Loucy (cell line): ENCODE results near the gene QPCTL.

Experiments
- H2AFZ ChIP-seq: fragments of 200-600 bp; sonication (generic); 2 replicates; pipeline ENCODE4 v1.6.0; 2016; ENCODE audit warnings: antibody characterized with exemption, mild to moderate bottlenecking, low read length, moderate library complexity
- H3F3A ChIP-seq: fragments of 200-600 bp; 2 replicates; pipeline ENCODE4 v1.6.0; 2016; ENCODE audit warnings: antibody characterized with exemption, low read depth, mild to moderate bottlenecking
- H3K27me3 ChIP-seq: fragments of 200-600 bp; sonication (generic); 2 replicates; pipeline ENCODE4 v1.6.1; 2014; ENCODE audit warnings: low read length, mild to moderate bottlenecking; ENCODE audit not compliant: insufficient read depth, poor library complexity, severe bottlenecking
- H3K36me3 ChIP-seq: fragments of 200-600 bp; sonication (generic); 2 replicates; pipeline ENCODE4 v1.6.1; 2016; ENCODE audit warnings: low read length; ENCODE audit not compliant: insufficient read depth
- H3K4me1 ChIP-seq: fragments of 200-600 bp; sonication (generic); 2 replicates; pipeline ENCODE4 v1.5.1; 2014; ENCODE audit warnings: low read length, mild to moderate bottlenecking; ENCODE audit not compliant: insufficient read depth, poor library complexity, severe bottlenecking
- H3K4me2 ChIP-seq: fragments of 200-600 bp; sonication (generic); 2 replicates; pipeline ENCODE4 v1.6.0; 2014; ENCODE audit warnings: antibody characterized with exemption, low read length, low read depth, mild to moderate bottlenecking; ENCODE audit not compliant: poor library complexity, severe bottlenecking
- H3K4me3 ChIP-seq: fragments of 200-600 bp; sonication (generic); 2 replicates; pipeline ENCODE4 v1.5.1; 2014; ENCODE audit warnings: low read length, mild to moderate bottlenecking, mixed read lengths; ENCODE audit not compliant: poor library complexity, severe bottlenecking
- H3K79me2 ChIP-seq: fragments of 200-600 bp; sonication (generic); 2 replicates; pipeline ENCODE4 v1.6.1; 2014; ENCODE audit warnings: low read length; ENCODE audit not compliant: insufficient read depth
- H3K9ac ChIP-seq: fragments of 200-600 bp; sonication (generic); 2 replicates; pipeline ENCODE4 v1.6.0; 2014; ENCODE audit warnings: mild to moderate bottlenecking, low read depth, low read length, moderate library complexity; ENCODE audit not compliant: poor library complexity, severe bottlenecking
- H3K9me2 ChIP-seq: fragments of 200-600 bp; sonication (generic); replicated peaks from 2 replicates; pipeline ENCODE4 v1.6.1; 2016; ENCODE audit warnings: low read depth, low read length, mixed read lengths
- H3K9me3 ChIP-seq: fragments of 200-600 bp; sonication (generic); 2 replicates; pipeline ENCODE4 v1.6.1; 2014; ENCODE audit warnings: mild to moderate bottlenecking, antibody characterized with exemption, low read length, low read depth; ENCODE audit not compliant: insufficient read depth
- H4K20me1 ChIP-seq: fragments of 200-600 bp; sonication (generic); 2 replicates; pipeline ENCODE4 v1.6.0; 2014; ENCODE audit warnings: antibody characterized with exemption, low read length, mild to moderate bottlenecking; ENCODE audit not compliant: insufficient read depth, poor library complexity, severe bottlenecking
- EZH2phosphoT487 ChIP-seq: fragments of 200-600 bp; IDR thresholded peaks from 2 replicates; pipeline ENCODE4 v1.6.1; 2018; ENCODE audit warnings: antibody characterized with exemption, mild to moderate bottlenecking, moderate library complexity, borderline replicate concordance
- TF ChIP-seq, protein P1 (sequence below): fragments of 200-600 bp; sonication (generic); conservative IDR thresholded peaks from 2 replicates; pipeline ENCODE4 v1.5.1; 2014; ENCODE audit warnings: mild to moderate bottlenecking, antibody characterized with exemption, low read length

QPCTL gene

DNA sequence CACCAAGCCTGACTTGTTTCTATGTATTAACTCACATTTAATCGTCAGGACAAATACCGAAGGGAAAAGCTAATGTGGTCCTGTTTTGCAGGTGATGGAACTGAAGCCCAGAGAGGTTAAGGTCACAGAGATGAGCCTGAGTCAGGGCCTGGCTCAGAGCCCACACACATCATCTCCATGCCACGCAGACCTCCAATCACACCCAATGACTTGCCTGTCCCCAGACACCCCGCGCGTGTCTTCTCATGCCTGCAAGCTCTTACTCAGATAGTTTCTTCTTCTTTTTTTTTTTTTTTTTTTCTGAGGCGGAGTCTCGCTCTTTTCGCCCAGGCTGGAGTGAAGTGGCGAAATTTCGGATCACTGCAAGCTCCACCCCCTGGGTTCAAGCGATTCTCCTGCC lies 60.2 kb downstream of the QPCTL start:
- Histone ChIP-seq H3K4me3 (no peak overlapping the region), H4K20me1 (no peaks in the 10 kb centered on the region), H3K9me2 (no peaks in the 10 kb centered on the region), H3K9me3 (no peaks in the 10 kb centered on the region), H3K27me3 (no peaks in the 10 kb centered on the region), H3K79me2 (no peaks in the 10 kb centered on the region), H3K4me1 (no peaks in the 10 kb centered on the region), H2AFZ (no peak overlapping the region), H3K9ac (no peak overlapping the region), H3K36me3 (no peaks in the 10 kb centered on the region), H3F3A (no peaks in the 10 kb centered on the region), H3K4me2 (no peak overlapping the region)
- no peak for TF ChIP-seq EZH2phosphoT487
- TF ChIP-seq, protein P1, sequence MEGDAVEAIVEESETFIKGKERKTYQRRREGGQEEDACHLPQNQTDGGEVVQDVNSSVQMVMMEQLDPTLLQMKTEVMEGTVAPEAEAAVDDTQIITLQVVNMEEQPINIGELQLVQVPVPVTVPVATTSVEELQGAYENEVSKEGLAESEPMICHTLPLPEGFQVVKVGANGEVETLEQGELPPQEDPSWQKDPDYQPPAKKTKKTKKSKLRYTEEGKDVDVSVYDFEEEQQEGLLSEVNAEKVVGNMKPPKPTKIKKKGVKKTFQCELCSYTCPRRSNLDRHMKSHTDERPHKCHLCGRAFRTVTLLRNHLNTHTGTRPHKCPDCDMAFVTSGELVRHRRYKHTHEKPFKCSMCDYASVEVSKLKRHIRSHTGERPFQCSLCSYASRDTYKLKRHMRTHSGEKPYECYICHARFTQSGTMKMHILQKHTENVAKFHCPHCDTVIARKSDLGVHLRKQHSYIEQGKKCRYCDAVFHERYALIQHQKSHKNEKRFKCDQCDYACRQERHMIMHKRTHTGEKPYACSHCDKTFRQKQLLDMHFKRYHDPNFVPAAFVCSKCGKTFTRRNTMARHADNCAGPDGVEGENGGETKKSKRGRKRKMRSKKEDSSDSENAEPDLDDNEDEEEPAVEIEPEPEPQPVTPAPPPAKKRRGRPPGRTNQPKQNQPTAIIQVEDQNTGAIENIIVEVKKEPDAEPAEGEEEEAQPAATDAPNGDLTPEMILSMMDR: no peak

DNA sequence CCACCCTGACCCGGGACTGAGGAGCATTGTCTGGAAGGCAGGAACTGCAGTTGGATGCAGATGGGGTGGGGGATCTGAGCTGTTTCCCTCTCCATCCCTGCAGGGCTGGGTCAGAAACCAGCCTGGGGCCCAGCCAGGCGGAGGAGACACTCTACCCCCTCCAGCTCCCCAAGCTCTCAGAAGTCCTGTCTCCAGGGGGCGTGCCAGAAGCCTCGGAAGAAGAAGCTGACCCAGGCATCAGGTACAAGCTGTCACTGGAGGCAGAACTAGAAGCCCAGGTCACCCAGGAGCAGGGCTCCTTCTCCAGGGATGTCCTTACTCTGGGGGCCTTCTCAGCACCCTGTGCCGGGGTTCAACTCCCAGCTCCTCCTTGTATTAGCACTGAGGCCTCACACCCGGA lies 61.1 kb downstream of the QPCTL start:
- Histone ChIP-seq H3K9ac (no peak overlapping the region), H3F3A (no peaks in the 10 kb centered on the region), H3K4me2 (no peak overlapping the region), H3K36me3 (no peaks in the 10 kb centered on the region), H3K79me2 (no peaks in the 10 kb centered on the region), H4K20me1 (no peaks in the 10 kb centered on the region), H3K4me3 (no peak overlapping the region), H3K27me3 (no peaks in the 10 kb centered on the region), H2AFZ (no peak overlapping the region), H3K9me2 (no peaks in the 10 kb centered on the region), H3K9me3 (no peaks in the 10 kb centered on the region), H3K4me1 (no peaks in the 10 kb centered on the region)
- TF ChIP-seq, protein P1: no peak
- no peak for TF ChIP-seq EZH2phosphoT487
